HepG2 (cell line): ENCODE results near the gene SOHLH2. TPM values are rescaled to one million over a fixed set of nuclear protein-coding genes. Genes with fewer than 3 reads are reported as not detected.

ENCODE experiments used
- ATAC-seq: fragments of 200-7000 bp; cut with Tn5 transposase; 3 replicates; pipeline ENCODE4 v1.9.1; 2020; ENCODE audit warnings: mild to moderate bottlenecking, moderate library complexity
- BruUV-seq: library from RNA; stranded (reverse); fragments of 400-500 nt; replicated peaks from 2 replicates; lab custom pipeline; 2021; lab: Mats Ljungman, UMichigan
- CTCF ChIA-PET: fragments of 300-600 bp; formaldehyde crosslinking; extraction: SDS; loops from one replicate; lab custom pipeline; 2021; ENCODE audit warnings: low total read pairs, inconsistent platforms, low intra/inter-chr PET ratio; lab: Yijun Ruan, JAX
- POLR2A ChIA-PET: fragments of 350-600 bp; sonication (Branson Sonifier 250); formaldehyde crosslinking; loops from one replicate; lab custom pipeline; 2020; ENCODE audit warnings: antibody characterized with exemption, inconsistent platforms; lab: Yijun Ruan, JAX
- DNase-seq: peaks from one replicate; pipeline ENCODE4 v3.0.0-alpha.2; 2015; ENCODE audit warnings: low spot score
- FAIRE-seq: peaks from 3 replicates; lab custom pipeline; 2011; peaks lifted over from hg19 to GRCh38; lab: Jason Lieb, UNC
- H2AFZ ChIP-seq: one replicate; pipeline ENCODE4 v1.6.1; 2011; ENCODE audit warnings: low read length, inconsistent platforms
- H3K27ac ChIP-seq: fragments of 300-600 bp; 3 replicates; pipeline ENCODE4 v1.8.0; 2011; ENCODE audit warnings: mixed run types, mild to moderate bottlenecking, mixed read lengths, low read length, inconsistent platforms; ENCODE audit not compliant: insufficient read depth; ENCODE audit errors: extremely low read length
- H3K27me3 ChIP-seq, 2 experiments: fragments of 200-600 bp in 1 of 2; 2 replicates in 1 of 2; 3 replicates in 1 of 2; pipeline versions ENCODE4 v1.6.0 to v1.8.0; 2011; ENCODE audit warnings: low read length in 2 of 2, mild to moderate bottlenecking in 2 of 2, moderate library complexity in 2 of 2, inconsistent platforms in 1 of 2; ENCODE audit not compliant: insufficient read depth in 2 of 2, control insufficient read depth in 1 of 2
- H3K36me3 ChIP-seq, 2 experiments: fragments of 200-600 bp in 1 of 2; replicated peaks in 1 of 2; 2 replicates in 1 of 2; 3 replicates in 1 of 2; pipeline versions ENCODE4 v1.5.1 to v1.8.0; 2011; ENCODE audit warnings: low read length in 2 of 2, inconsistent platforms in 1 of 2; ENCODE audit not compliant: insufficient read depth in 2 of 2, control insufficient read depth in 1 of 2
- H3K4me1 ChIP-seq: 2 replicates; pipeline ENCODE4 v1.5.1; 2012; ENCODE audit warnings: low read length, inconsistent platforms; ENCODE audit not compliant: insufficient read depth
- H3K4me2 ChIP-seq: 2 replicates; pipeline ENCODE4 v1.6.0; 2011; ENCODE audit warnings: low read depth, low read length, inconsistent platforms
- H3K4me3 ChIP-seq, 3 experiments: fragments of 200-600 bp in 1 of 3; sonication (generic), shearing (Covaris generic) in 1 of 3; replicated peaks in 1 of 3; 2 replicates each; pipeline ENCODE4 v1.5.1; 2011 to 2016; ENCODE audit warnings: low read length in 3 of 3, inconsistent platforms in 2 of 3, low read depth in 2 of 3, mild to moderate bottlenecking in 2 of 3, control low read depth in 1 of 3, mixed read lengths in 1 of 3; ENCODE audit not compliant: insufficient read depth in 1 of 3
- H3K79me2 ChIP-seq: one replicate; pipeline ENCODE4 v1.6.1; 2011; ENCODE audit warnings: low read length, inconsistent platforms; ENCODE audit not compliant: insufficient read depth
- H3K9ac ChIP-seq: 2 replicates; pipeline ENCODE4 v1.6.0; 2011; ENCODE audit warnings: mild to moderate bottlenecking, low read depth, low read length, inconsistent platforms; ENCODE audit not compliant: insufficient read depth
- H3K9me3 ChIP-seq: 2 replicates; pipeline ENCODE4 v1.5.1; 2012; ENCODE audit warnings: mild to moderate bottlenecking, low read length
- H4K20me1 ChIP-seq: 2 replicates; pipeline ENCODE4 v1.6.0; 2011; ENCODE audit warnings: inconsistent platforms, mild to moderate bottlenecking, low read length, moderate library complexity; ENCODE audit not compliant: insufficient read depth
- ATM ChIP-seq: fragments of 450-650 bp; IDR thresholded peaks from 2 replicates; pipeline ENCODE4 v1.7.1; 2017; ENCODE audit warnings: mild to moderate bottlenecking, borderline replicate concordance
- CBX5 ChIP-seq: sonication (generic); formaldehyde crosslinking; IDR thresholded peaks from 2 replicates; pipeline ENCODE4 v1.4.0; 2020; ENCODE audit warnings: missing genetic modification reagents, borderline replicate concordance
- GABPA ChIP-seq, 2 experiments: IDR thresholded peaks; 2 replicates each; pipeline ENCODE4 v1.6.1; 2011 to 2016; ENCODE audit warnings: low read depth in 2 of 2, low read length in 1 of 2, missing biosample characterization in 1 of 2, missing genetic modification characterization in 1 of 2
- IRX3 ChIP-seq: sonication (generic); formaldehyde crosslinking; IDR thresholded peaks from 2 replicates; pipeline ENCODE4 v1.8.1; 2023; ENCODE audit warnings: mild to moderate bottlenecking, low read depth, missing genetic modification reagents, borderline replicate concordance
- KMT2A ChIP-seq: sonication (generic); formaldehyde crosslinking; IDR thresholded peaks from 2 replicates; pipeline ENCODE4 v1.4.0; 2020; ENCODE audit warnings: missing genetic modification reagents
- RBAK ChIP-seq: sonication (generic); formaldehyde crosslinking; IDR thresholded peaks from 2 replicates; pipeline ENCODE4 v1.5.1; 2020; ENCODE audit warnings: mild to moderate bottlenecking, missing genetic modification reagents
- TARDBP ChIP-seq: sonication (generic); formaldehyde crosslinking; IDR thresholded peaks from 2 replicates; pipeline ENCODE4 v1.8.0; 2022; ENCODE audit warnings: mild to moderate bottlenecking, missing genetic modification reagents
- TERF1 ChIP-seq: sonication (generic); formaldehyde crosslinking; IDR thresholded peaks from 2 replicates; pipeline ENCODE4 v1.8.0; 2022; ENCODE audit warnings: mild to moderate bottlenecking, missing genetic modification reagents, moderate library complexity
- UBTF ChIP-seq: sonication (generic); formaldehyde crosslinking; IDR thresholded peaks from 2 replicates; pipeline ENCODE4 v1.4.0; 2020; ENCODE audit warnings: mild to moderate bottlenecking, missing genetic modification reagents
- ZNF264 ChIP-seq: sonication (generic); formaldehyde crosslinking; IDR thresholded peaks from 2 replicates; pipeline ENCODE4 v1.4.0; 2020; ENCODE audit warnings: missing genetic modification reagents
- ZNF430 ChIP-seq: sonication (generic); formaldehyde crosslinking; IDR thresholded peaks from 2 replicates; pipeline ENCODE4 v1.9.0; 2021; ENCODE audit warnings: mild to moderate bottlenecking, missing genetic modification reagents
- ZNF710 ChIP-seq: sonication (generic); formaldehyde crosslinking; IDR thresholded peaks from 2 replicates; pipeline ENCODE4 v1.5.0; 2020; ENCODE audit warnings: mild to moderate bottlenecking, missing genetic modification reagents, borderline replicate concordance
- ZNF761 ChIP-seq: sonication (generic); formaldehyde crosslinking; conservative IDR thresholded peaks from 2 replicates; pipeline ENCODE4 v1.4.0; 2020; ENCODE audit warnings: mild to moderate bottlenecking, missing genetic modification reagents
- WGBS: methylation state at CpG from one replicate; pipeline ENCODE4 v1.1.6; 2017; ENCODE audit warnings: low lambda C conversion rate; 5-methylcytosine and 5-hydroxymethylcytosine counted together
- in situ Hi-C: cut with HindIII; loops from 2 replicates; pipeline ENCODE4 v1.10.0; 2017; ENCODE audit warnings: low pct_unique_long_range_greater_than_20kb; ENCODE audit not compliant: extremely low pct_ligation_motif_present
- intact Hi-C: fragments of 100-400 bp; cut with micrococcal nuclease; formaldehyde crosslinking; loops from one replicate; pipeline ENCODE4 v1.10.0; 2022; ENCODE audit not compliant: unreplicated experiment
- polyA plus RNA-seq, 8 experiments: library from polyadenylated mRNA; depleted of rRNA in 3 of 8; stranded (reverse) in 7 of 8; unstranded in 1 of 8; fragments of >200 nt; fragmentation: Illumina TruSeq in 4 of 8; extraction: Trizol in 4 of 8; gene quantifications; 2 replicates each; pipeline versions ENCODE4 v1.2.1 to v1.2.3, GENCODE V29; 2011 to 2016; ENCODE audit warnings: low read depth in 4 of 8, missing spikeins in 1 of 8, mixed read lengths in 1 of 8; ENCODE audit not compliant: insufficient read depth in 1 of 8
- total RNA-seq, 5 experiments: library from RNA; depleted of rRNA; stranded (reverse); fragments of >200 nt; fragmentation: Illumina TruSeq; extraction: Trizol; gene quantifications; 2 replicates each; pipeline ENCODE4 v1.2.3, GENCODE V29; 2016; ENCODE audit warnings: low read depth in 1 of 5

The SOHLH2 gene
- total and polyA plus RNA-seq, 2 of the 13 experiments (the other 11 are each of a cell fraction or from before 2014, with no cell fraction given), result not detected

GRCh38 chr13:36130193-36130551 is 84.2 kb downstream of the SOHLH2 start:
- CTCF ChIA-PET, result no interaction called here
- DNase-seq, result no peak
- Histone ChIP-seq H3K79me2 (no peaks in the 10 kb centered on the region), H3K27me3 (peaks cover 2 to 28% of the 10 kb centered on the region in 2 experiments; a peak in 3 of 5 replicates), H3K4me2 (no peak overlapping the region), H3K36me3 (no peaks in the 10 kb centered on the region), H3K4me1 (no peaks in the 10 kb centered on the region), H2AFZ (no peak overlapping the region), H3K4me3 (no peak overlapping the region), H3K9me3 (no peaks in the 10 kb centered on the region), H3K27ac (no peak overlapping the region), H3K9ac (no peak overlapping the region), H4K20me1 (no peaks in the 10 kb centered on the region)
- intact Hi-C loops, result loop anchor here (1.0 kb wide), 1 partner anchor 24 kb away; no protein-coding TSS in a partner anchor
- no peak for FAIRE-seq
- no peak for ATAC-seq
- no TSS peak for BruUV-seq
- WGBS, result 22% methylated on average over 13 of the region's 13 CpGs
- in situ Hi-C loops, result no loop called here
- TF ChIP-seq IRX3 (CRISPR knock-in tag), result no peak
- TF ChIP-seq ZNF430 (CRISPR knock-in tag), result no peak
- no peak for TF ChIP-seq KMT2A (CRISPR knock-in tag)
- TF ChIP-seq TARDBP (CRISPR knock-in tag), result no peak
- TF ChIP-seq CBX5, result no peak
- TF ChIP-seq ZNF761 (CRISPR knock-in tag), result no peak
- TF ChIP-seq ZNF264 (CRISPR knock-in tag), result no peak
- POLR2A ChIA-PET, result no interaction called here

- H3K9me3 ChIP-seq, result no peaks in the 10 kb centered on the region
- H3K79me2 ChIP-seq, result no peaks in the 10 kb centered on the region
- H3K36me3 ChIP-seq, result no peaks in the 10 kb centered on the region
- no peak overlapping the region for H3K4me3 ChIP-seq
- no peak overlapping the region for H3K27ac ChIP-seq
- H3K4me1 ChIP-seq, result no peaks in the 10 kb centered on the region
- H4K20me1 ChIP-seq, result no peaks in the 10 kb centered on the region
- FAIRE-seq, result no peak
- DNase-seq, result no peak
- intact Hi-C loops, result no loop called here
- BruUV-seq, result no TSS peak
- ATAC-seq, result no peak
- ChIA-PET POLR2A (no interaction called here), CTCF (no interaction called here)
- H3K4me2 ChIP-seq, result no peak overlapping the region
- H2AFZ ChIP-seq, result no peak overlapping the region
- 0% methylated on average over 4 of the region's 4 CpGs for WGBS
- H3K9ac ChIP-seq, result no peak overlapping the region
- H3K27me3 ChIP-seq, result peaks cover 2 to 28% of the 10 kb centered on the region in 2 experiments; a peak in 3 of 5 replicates
- TF ChIP-seq ZNF710 (CRISPR knock-in tag) (no peak), KMT2A (CRISPR knock-in tag) (no peak), ATM (no peak), RBAK (CRISPR knock-in tag) (no peak), TERF1 (no peak), IRX3 (CRISPR knock-in tag) (no peak), GABPA (IDR thresholded peaks at IDR 0.05; ENCODE audit: low read depth, low read length) (no peak), GABPA (CRISPR knock-in tag; IDR thresholded peaks at IDR 0.05; ENCODE audit: low read depth) (no peak), UBTF (no peak)
- in situ Hi-C loops, result no loop called here
Measured at GRCh38 chr13:36129539-36129938, 84.8 kb downstream of the SOHLH2 start.
